GM19099 (cell line): ENCODE measurements around the gene RAF1.

ENCODE experiments used
- POLR2A ChIP-seq: IDR thresholded peaks from 3 replicates; pipeline ENCODE4 v1.6.1; 2011; ENCODE audit warnings: low read depth; ENCODE audit not compliant: insufficient read length; ENCODE audit errors: extremely low read depth

The RAF1 gene

GRCh38 chr3:12656850-12657249 is 7.1 kb downstream of the RAF1 start:
- TF ChIP-seq POLR2A = no peak

DNA sequence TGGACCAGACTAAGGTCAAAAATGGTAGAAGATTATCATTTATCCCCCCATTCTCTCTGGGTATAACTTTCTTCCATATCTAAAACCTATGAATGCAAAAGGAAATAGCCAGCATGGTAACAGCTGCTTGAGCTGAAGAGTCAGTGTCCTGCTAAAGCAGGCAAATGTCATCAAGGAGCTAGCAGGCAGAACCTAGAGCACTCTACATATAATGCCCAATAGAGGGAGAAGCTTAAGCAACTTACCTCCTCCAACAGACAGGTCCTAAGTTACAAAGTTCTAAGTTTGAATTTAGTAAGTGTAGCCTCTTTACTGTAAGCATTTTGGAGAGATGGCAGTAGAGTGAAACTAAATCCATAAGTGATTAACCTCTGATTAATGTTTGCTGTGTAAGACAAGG is 7.7 kb downstream of the RAF1 start:
- no peak for TF ChIP-seq POLR2A

GRCh38 chr3:12655701-12656100 is 8.2 kb downstream of the RAF1 start:
- no peak for TF ChIP-seq POLR2A

- TF ChIP-seq POLR2A = no peak
Observed at GRCh38 chr3:12653747-12654146, 10.2 kb downstream of the RAF1 start.

DNA sequence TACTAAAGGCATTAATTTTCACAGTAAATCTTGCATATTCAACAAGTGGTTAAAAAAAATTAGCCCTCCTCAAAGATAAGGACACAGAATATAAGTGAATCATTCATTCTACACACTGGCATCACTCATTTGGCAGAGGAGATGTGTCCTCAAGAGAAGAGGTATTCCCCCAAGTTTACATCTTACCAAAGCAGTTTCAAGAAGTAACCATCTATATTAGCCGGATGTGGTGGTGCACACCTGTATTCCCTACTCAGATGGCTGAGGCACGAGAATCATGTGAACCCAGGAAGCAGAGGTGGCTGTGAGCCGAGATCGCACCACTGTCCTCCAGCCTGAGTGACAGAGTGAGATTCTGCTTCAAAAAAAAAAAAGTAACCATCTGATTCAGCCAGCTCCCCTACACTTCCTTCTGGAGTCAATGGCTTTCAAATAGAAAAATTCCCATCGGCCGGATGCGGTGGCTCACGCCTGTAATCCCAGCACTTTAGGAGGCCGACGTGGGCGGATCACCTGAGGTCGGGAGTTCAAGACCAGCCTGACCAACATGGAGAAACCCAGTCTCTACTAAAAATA is 15.4 kb downstream of the RAF1 start:
- no peak for TF ChIP-seq POLR2A

DNA sequence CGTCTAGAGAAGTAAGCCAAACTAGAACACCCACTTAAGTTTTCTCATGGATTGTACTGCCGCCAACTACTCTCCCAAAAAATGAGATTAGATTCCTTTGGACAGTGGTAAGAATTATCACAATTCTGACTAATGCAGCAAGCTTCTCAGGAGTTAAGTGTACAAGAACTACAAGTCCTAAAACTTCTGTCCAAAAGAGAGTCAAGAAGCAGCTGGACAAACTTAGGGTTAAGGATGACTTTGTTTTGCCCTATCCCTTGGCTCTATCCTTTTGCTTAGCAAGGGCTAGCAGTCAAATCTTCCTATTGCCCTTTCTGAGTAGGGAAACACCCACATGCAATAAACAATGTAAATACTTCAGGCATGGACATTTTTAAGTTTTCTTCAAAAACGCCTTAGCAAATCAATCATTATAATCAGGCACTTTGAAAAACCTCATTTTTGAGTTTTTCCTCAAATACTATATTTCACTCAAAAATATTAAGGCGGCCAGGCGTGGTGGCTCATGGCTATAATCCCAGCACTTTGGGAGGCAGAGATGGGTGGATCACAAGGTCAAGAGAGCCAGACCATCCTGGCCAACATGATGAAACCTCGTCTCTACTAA is 19.5 kb downstream of the RAF1 start:
- no peak for TF ChIP-seq POLR2A

DNA sequence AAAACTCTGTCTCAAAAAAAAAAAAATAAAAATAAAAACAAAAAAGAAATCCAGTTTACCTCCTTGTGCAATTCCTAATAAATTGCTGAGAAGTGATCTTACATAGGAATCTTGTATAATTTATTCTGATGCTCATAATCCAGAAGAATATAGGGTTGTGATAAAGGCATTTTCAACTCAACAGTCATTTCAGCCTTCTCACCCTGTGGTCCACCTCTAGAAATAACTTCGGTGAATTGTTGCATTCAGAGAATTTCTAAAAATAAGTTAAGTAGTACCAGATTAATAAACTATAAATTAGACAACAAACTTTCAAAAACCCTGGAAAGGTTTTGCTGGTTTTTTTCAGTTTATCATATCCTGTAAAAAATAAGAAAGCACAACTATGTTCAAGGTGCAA is 20.2 kb downstream of the RAF1 start:
- no peak for TF ChIP-seq POLR2A

DNA sequence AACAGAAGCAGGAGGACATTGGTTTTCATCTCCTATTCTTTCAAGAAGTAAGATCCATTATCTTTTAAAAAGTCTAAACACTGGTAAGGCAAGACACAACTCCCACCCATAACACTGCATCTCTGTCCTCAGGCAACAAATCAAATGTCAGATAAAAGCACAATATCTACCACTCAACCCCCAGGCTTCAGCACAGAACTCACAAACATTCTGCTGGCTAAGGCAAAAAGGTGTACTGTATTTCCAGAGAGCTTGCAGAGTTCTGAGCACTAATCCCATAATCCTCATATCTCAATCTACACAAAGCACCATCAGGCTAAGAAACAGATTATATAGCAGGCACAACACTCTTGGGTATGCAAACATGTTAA is 20.9 kb downstream of the RAF1 start:
- TF ChIP-seq POLR2A = no peak

- TF ChIP-seq POLR2A = no peak
Observed at GRCh38 chr3:12638105-12638504, 25.8 kb downstream of the RAF1 start.

GRCh38 chr3:12633108-12633507 is 30.8 kb downstream of the RAF1 start:
- no peak for TF ChIP-seq POLR2A

DNA sequence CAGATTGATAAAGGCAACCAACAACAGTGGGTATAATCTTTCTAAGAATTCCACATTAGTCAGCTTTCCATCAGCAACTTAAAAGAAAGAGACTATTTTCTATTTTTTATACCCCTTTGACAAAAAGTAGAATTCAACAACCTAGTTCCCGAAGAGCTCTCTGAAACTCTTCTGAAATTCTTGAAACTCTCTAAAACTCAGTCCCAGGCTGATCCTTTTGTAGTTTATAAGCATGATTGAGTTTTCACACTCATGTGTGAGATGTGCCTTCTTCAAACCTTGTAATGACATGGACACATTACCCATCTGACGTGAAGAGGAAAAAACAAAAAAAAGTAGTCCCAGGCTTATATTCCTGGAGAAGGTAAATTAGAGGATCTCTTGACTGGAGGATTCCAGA is 31.4 kb downstream of the RAF1 start:
- no peak for TF ChIP-seq POLR2A

GRCh38 chr3:12630292-12630691 is 33.6 kb downstream of the RAF1 start:
- TF ChIP-seq POLR2A = no peak

DNA sequence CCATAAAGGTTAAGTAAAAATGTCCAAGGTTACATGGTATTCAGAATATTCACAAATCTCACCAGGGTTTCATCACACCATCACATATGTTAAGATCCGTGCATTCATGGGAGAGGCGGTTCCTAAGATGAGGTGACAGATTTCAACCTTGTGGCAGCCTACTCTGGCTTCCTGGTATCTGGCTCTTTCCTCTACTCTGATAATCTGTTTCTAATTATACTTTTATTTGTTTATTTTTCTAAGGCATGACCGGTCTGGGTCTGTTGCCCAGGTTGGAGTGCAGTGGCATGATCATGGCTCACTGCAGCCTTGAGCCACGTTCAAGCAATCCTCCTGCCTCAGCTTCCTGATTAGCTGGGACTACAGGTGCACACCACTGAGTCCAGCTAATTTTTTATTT is 34.4 kb downstream of the RAF1 start:
- no peak for TF ChIP-seq POLR2A

DNA sequence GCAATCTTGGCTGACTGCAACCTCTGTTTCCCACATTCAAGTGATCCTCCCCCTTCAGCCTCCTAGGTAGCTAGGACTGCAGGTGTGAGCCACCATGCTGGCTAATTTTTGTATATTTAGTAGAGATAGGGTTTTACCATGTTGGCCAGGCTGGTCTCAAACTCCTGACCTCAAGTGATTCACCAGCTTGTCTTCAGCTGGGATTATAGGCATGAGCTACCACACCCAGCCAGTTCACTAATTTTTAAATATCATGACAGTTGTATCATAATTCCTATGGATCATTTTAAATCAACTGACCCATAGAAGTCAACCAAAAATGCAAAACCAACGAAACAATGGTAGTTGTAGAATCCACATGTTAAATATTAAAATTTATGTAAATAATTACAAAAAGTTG is 35.1 kb downstream of the RAF1 start:
- TF ChIP-seq POLR2A = no peak

GRCh38 chr3:12627370-12627769 is 36.5 kb downstream of the RAF1 start:
- no peak for TF ChIP-seq POLR2A

GRCh38 chr3:12624056-12624455 is 39.9 kb downstream of the RAF1 start:
- TF ChIP-seq POLR2A = no peak

GRCh38 chr3:12622335-12622734 is 41.6 kb downstream of the RAF1 start:
- TF ChIP-seq POLR2A = no peak
